Brain microvascular endothelial cell (primary cell): ENCODE measurements around the gene ABCC6.

Source experiments
- DNase-seq: peaks from one replicate; pipeline ENCODE4 v3.0.0-alpha.2; 2020
- H3K27ac ChIP-seq: fragments of 250-450 bp; sonication (Bioruptor Pico); 2 replicates; pipeline ENCODE4 v1.5.1; 2020; ENCODE audit warnings: mild to moderate bottlenecking, moderate library complexity
- H3K27me3 ChIP-seq: fragments of 250-450 bp; sonication (Bioruptor Pico); replicated peaks from 2 replicates; pipeline ENCODE4 v1.5.1; 2020; ENCODE audit warnings: mild to moderate bottlenecking
- H3K36me3 ChIP-seq: fragments of 250-450 bp; sonication (Bioruptor Pico); replicated peaks from 2 replicates; pipeline ENCODE4 v1.5.1; 2020; ENCODE audit warnings: mild to moderate bottlenecking
- H3K4me3 ChIP-seq: 2 replicates; pipeline ENCODE4 v1.5.1; 2011; ENCODE audit warnings: low read depth, mild to moderate bottlenecking, control low read depth, low read length, moderate library complexity
- CTCF ChIP-seq: IDR thresholded peaks from 2 replicates; pipeline ENCODE4 v1.5.1; 2011; ENCODE audit warnings: low read depth, mild to moderate bottlenecking, moderate library complexity, low read length, control low read depth, inconsistent platforms; ENCODE audit errors: missing control alignments
- in situ Hi-C: cut with HindIII; loops from 2 replicates; pipeline ENCODE4 v1.10.0; 2017; ENCODE audit warnings: low sequenced_read_pairs, low pct_ligation_motif_present

The ABCC6 gene

DNA sequence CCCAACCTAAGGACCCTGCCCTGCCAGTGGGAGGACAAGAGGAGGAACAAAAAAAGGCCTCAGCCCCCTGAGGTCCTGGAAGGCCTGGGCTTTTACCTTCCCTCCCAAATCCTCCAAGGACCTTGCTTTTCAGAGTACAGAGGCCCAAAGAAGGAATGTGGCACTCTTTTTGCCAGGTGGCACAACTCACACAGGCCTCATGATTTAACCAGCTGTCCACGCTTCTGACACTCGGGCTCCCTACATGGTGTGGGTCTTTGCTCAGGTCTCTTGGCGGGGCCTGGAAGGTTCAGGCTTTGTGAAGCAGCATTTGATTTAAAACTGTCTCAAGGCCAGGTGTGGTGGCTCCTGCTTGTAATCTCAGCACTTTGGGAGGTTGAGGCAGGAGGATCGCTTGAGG lies 120.6 kb downstream of the ABCC6 start:
- Histone ChIP-seq H3K4me3 (no peak overlapping the region), H3K27me3 (no peaks in the 10 kb centered on the region), H3K27ac (no peak overlapping the region), H3K36me3 (peaks cover 35% of the 10 kb centered on the region)
- no peak for DNase-seq
- in situ Hi-C loops: no loop called here
- no peak for TF ChIP-seq CTCF

DNA sequence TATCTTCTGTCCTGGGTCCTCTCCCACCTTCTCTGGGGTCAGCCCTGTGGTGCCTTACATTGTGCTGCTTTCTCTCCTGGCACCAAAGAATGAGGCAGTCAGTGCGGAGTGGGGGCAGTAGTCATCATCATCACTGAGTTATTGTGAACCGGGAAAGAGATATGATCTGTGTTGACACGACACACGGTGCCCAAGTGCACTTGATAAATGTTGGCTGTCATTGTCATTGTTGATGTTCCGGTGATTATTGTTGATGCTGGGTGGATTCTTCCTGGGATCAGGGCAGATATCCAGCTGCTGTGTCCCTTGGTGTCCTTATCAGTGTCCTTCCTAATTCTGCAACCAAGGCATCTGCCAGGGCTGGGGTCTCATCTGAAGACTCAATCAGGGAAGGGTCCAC lies 121.7 kb downstream of the ABCC6 start:
- Histone ChIP-seq H3K27ac (no peak overlapping the region), H3K27me3 (no peaks in the 10 kb centered on the region), H3K4me3 (no peak overlapping the region), H3K36me3 (peaks cover 29% of the 10 kb centered on the region)
- in situ Hi-C loops: no loop called here
- DNase-seq: no peak
- no peak for TF ChIP-seq CTCF

DNA sequence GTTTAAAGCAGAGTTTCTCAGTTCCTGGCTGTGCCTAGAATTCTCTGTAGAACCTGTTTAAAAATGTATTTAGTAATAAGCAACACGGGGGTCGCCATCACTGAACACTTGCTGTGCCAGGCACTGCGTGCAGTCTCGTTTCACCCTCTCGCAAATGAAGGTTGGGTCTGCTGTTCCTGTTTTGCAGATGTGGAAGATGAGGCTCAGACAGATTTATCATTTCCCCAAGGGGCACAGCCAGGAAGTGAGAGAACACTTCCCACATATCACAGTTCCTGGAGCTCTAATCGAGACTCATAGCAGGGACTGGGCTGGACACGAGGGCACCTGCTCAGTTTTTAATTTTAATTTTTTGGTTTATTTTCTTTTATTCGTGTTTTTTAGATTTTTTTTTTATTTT lies 122.7 kb downstream of the ABCC6 start:
- in situ Hi-C loops: no loop called here
- DNase-seq: no peak
- Histone ChIP-seq H3K36me3 (peaks cover 26% of the 10 kb centered on the region), H3K27me3 (no peaks in the 10 kb centered on the region), H3K4me3 (no peak overlapping the region), H3K27ac (no peak overlapping the region)
- TF ChIP-seq CTCF: no peak

- TF ChIP-seq CTCF: no peak
- Histone ChIP-seq H3K27me3 (no peaks in the 10 kb centered on the region), H3K4me3 (no peak overlapping the region), H3K27ac (no peak overlapping the region), H3K36me3 (peaks cover 24% of the 10 kb centered on the region)
- in situ Hi-C loops: no loop called here
- DNase-seq: no peak
Observed at GRCh38 chr16:16099320-16099719, 124.0 kb downstream of the ABCC6 start.
